Stimulated activated memory B cell treated with anti-CD40 and anti-IgM and Interleukin-4, amounts not matched to agents 10 μg/mL and 1 μg/mL and 100 μg/mL, for 72 hours (primary cell): ENCODE measurements around the gene ANKS1A.

Experiments
- ATAC-seq: fragments of 150-1000 bp; cut with Tn5 transposase; 2 replicates; pipeline ENCODE4 v1.10.0; 2021
- H3K27ac Mint-ChIP-seq: one replicate; pipeline ENCODE4 v1.8.0; 2022; ENCODE audit warnings: mild to moderate bottlenecking, mixed read lengths
- H3K27me3 Mint-ChIP-seq: one replicate; pipeline ENCODE4 v1.8.0; 2022; ENCODE audit warnings: mixed read lengths
- H3K36me3 Mint-ChIP-seq: one replicate; pipeline ENCODE4 v1.8.0; 2022; ENCODE audit warnings: mixed read lengths
- H3K4me1 Mint-ChIP-seq: one replicate; pipeline ENCODE4 v1.8.0; 2022; ENCODE audit warnings: mixed read lengths
- H3K4me3 Mint-ChIP-seq: one replicate; pipeline ENCODE4 v1.8.0; 2022; ENCODE audit warnings: mild to moderate bottlenecking, moderate library complexity, mixed read lengths
- H3K9me3 Mint-ChIP-seq: one replicate; pipeline ENCODE4 v1.8.0; 2022; ENCODE audit warnings: mixed read lengths

Gene ANKS1A

GRCh38 chr6:35035481-35036030, 146.5 kb downstream of the ANKS1A start:
- Mint-ChIP-seq H3K9me3 (no peaks in the 10 kb centered on the region), H3K4me1 (no peaks in the 10 kb centered on the region), H3K27ac (no peak overlapping the region), H3K36me3 (peaks cover 40% of the 10 kb centered on the region), H3K27me3 (no peaks in the 10 kb centered on the region), H3K4me3 (no peak overlapping the region)
- ATAC-seq: no peak

GRCh38 chr6:35036059-35036827, 147.2 kb downstream of the ANKS1A start:
- no peaks in the 10 kb centered on the region for H3K9me3 Mint-ChIP-seq
- no peak for ATAC-seq
- H3K4me3 Mint-ChIP-seq: no peak overlapping the region
- peaks cover 40% of the 10 kb centered on the region for H3K36me3 Mint-ChIP-seq
- no peaks in the 10 kb centered on the region for H3K27me3 Mint-ChIP-seq
- no peak overlapping the region for H3K27ac Mint-ChIP-seq
- no peaks in the 10 kb centered on the region for H3K4me1 Mint-ChIP-seq

GRCh38 chr6:35036828-35037663, 148.0 kb downstream of the ANKS1A start:
- no peak overlapping the region for H3K27ac Mint-ChIP-seq
- no peaks in the 10 kb centered on the region for H3K9me3 Mint-ChIP-seq
- H3K36me3 Mint-ChIP-seq: peaks cover 42% of the 10 kb centered on the region
- H3K27me3 Mint-ChIP-seq: no peaks in the 10 kb centered on the region
- no peak for ATAC-seq
- no peaks in the 10 kb centered on the region for H3K4me1 Mint-ChIP-seq
- no peak overlapping the region for H3K4me3 Mint-ChIP-seq

- H3K9me3 Mint-ChIP-seq: no peaks in the 10 kb centered on the region
- no peaks in the 10 kb centered on the region for H3K27me3 Mint-ChIP-seq
- H3K4me3 Mint-ChIP-seq: no peak overlapping the region
- H3K36me3 Mint-ChIP-seq: peaks cover 45% of the 10 kb centered on the region
- H3K27ac Mint-ChIP-seq: no peak overlapping the region
- no peak for ATAC-seq
- H3K4me1 Mint-ChIP-seq: no peaks in the 10 kb centered on the region
Measured at GRCh38 chr6:35037664-35038038, 148.6 kb downstream of the ANKS1A start.

- H3K4me3 Mint-ChIP-seq: no peak overlapping the region
- H3K9me3 Mint-ChIP-seq: no peaks in the 10 kb centered on the region
- ATAC-seq: no peak
- peaks cover 48% of the 10 kb centered on the region for H3K36me3 Mint-ChIP-seq
- H3K27me3 Mint-ChIP-seq: no peaks in the 10 kb centered on the region
- no peak overlapping the region for H3K27ac Mint-ChIP-seq
- H3K4me1 Mint-ChIP-seq: no peaks in the 10 kb centered on the region
Measured at GRCh38 chr6:35038076-35038475, 149.0 kb downstream of the ANKS1A start.

GRCh38 chr6:35040398-35040797, 151.3 kb downstream of the ANKS1A start:
- Mint-ChIP-seq H3K36me3 (peaks cover 54% of the 10 kb centered on the region), H3K4me3 (no peak overlapping the region), H3K9me3 (no peaks in the 10 kb centered on the region), H3K27me3 (no peaks in the 10 kb centered on the region), H3K27ac (no peak overlapping the region), H3K4me1 (no peaks in the 10 kb centered on the region)
- no peak for ATAC-seq

GRCh38 chr6:35041086-35041861, 152.2 kb downstream of the ANKS1A start:
- no peak for ATAC-seq
- Mint-ChIP-seq H3K36me3 (peaks cover 48% of the 10 kb centered on the region), H3K27ac (no peak overlapping the region), H3K4me1 (no peaks in the 10 kb centered on the region), H3K4me3 (no peak overlapping the region), H3K9me3 (no peaks in the 10 kb centered on the region), H3K27me3 (no peaks in the 10 kb centered on the region)

- H3K36me3 Mint-ChIP-seq: peaks cover 48% of the 10 kb centered on the region
- H3K27me3 Mint-ChIP-seq: no peaks in the 10 kb centered on the region
- no peaks in the 10 kb centered on the region for H3K9me3 Mint-ChIP-seq
- H3K4me3 Mint-ChIP-seq: no peak overlapping the region
- H3K27ac Mint-ChIP-seq: no peak overlapping the region
- ATAC-seq: no peak
- no peaks in the 10 kb centered on the region for H3K4me1 Mint-ChIP-seq
Measured at GRCh38 chr6:35042031-35042815, 153.2 kb downstream of the ANKS1A start.

GRCh38 chr6:35043381-35044130, 154.5 kb downstream of the ANKS1A start:
- H3K27me3 Mint-ChIP-seq: no peaks in the 10 kb centered on the region
- H3K9me3 Mint-ChIP-seq: no peaks in the 10 kb centered on the region
- no peaks in the 10 kb centered on the region for H3K4me1 Mint-ChIP-seq
- H3K4me3 Mint-ChIP-seq: no peak overlapping the region
- peaks cover 40% of the 10 kb centered on the region for H3K36me3 Mint-ChIP-seq
- ATAC-seq: no peak
- H3K27ac Mint-ChIP-seq: no peak overlapping the region

- H3K9me3 Mint-ChIP-seq: no peaks in the 10 kb centered on the region
- no peak overlapping the region for H3K27ac Mint-ChIP-seq
- peaks cover 40% of the 10 kb centered on the region for H3K36me3 Mint-ChIP-seq
- ATAC-seq: no peak
- H3K27me3 Mint-ChIP-seq: no peaks in the 10 kb centered on the region
- no peaks in the 10 kb centered on the region for H3K4me1 Mint-ChIP-seq
- H3K4me3 Mint-ChIP-seq: no peak overlapping the region
Measured at GRCh38 chr6:35044145-35044745, 155.2 kb downstream of the ANKS1A start.

GRCh38 chr6:35044761-35045421, 155.8 kb downstream of the ANKS1A start:
- Mint-ChIP-seq H3K4me1 (no peaks in the 10 kb centered on the region), H3K36me3 (peaks cover 36% of the 10 kb centered on the region), H3K27ac (no peak overlapping the region), H3K27me3 (no peaks in the 10 kb centered on the region), H3K9me3 (no peaks in the 10 kb centered on the region), H3K4me3 (no peak overlapping the region)
- no peak for ATAC-seq

GRCh38 chr6:35046103-35046502, 157.0 kb downstream of the ANKS1A start:
- no peak overlapping the region for H3K27ac Mint-ChIP-seq
- no peaks in the 10 kb centered on the region for H3K4me1 Mint-ChIP-seq
- H3K9me3 Mint-ChIP-seq: no peaks in the 10 kb centered on the region
- H3K4me3 Mint-ChIP-seq: no peak overlapping the region
- H3K36me3 Mint-ChIP-seq: peaks cover 26% of the 10 kb centered on the region
- no peak for ATAC-seq
- H3K27me3 Mint-ChIP-seq: no peaks in the 10 kb centered on the region

GRCh38 chr6:35046862-35047261, 157.8 kb downstream of the ANKS1A start:
- Mint-ChIP-seq H3K27ac (no peak overlapping the region), H3K36me3 (peaks cover 19% of the 10 kb centered on the region), H3K4me3 (no peak overlapping the region), H3K27me3 (no peaks in the 10 kb centered on the region), H3K9me3 (no peaks in the 10 kb centered on the region), H3K4me1 (no peaks in the 10 kb centered on the region)
- no peak for ATAC-seq
